Neural progenitor cell (in vitro differentiated cells): ENCODE data around the gene PROM2. TPM values are rescaled to one million over a fixed set of nuclear protein-coding genes. Genes with fewer than 3 reads are reported as not detected.

ENCODE experiments used
- DNase-seq: peaks from one replicate; pipeline ENCODE4 v3.0.0-alpha.2; 2016; ENCODE audit warnings: low spot score
- H2AFZ ChIP-seq: fragments of 200-600 bp; sonication (generic); replicated peaks from 2 replicates; pipeline ENCODE4 v1.6.1; 2016; ENCODE audit warnings: antibody characterized with exemption
- H3F3A ChIP-seq: fragments of 200-600 bp; sonication (generic); 2 replicates; pipeline ENCODE4 v1.6.1; 2016; ENCODE audit warnings: antibody characterized with exemption, low read depth
- H3K27ac ChIP-seq: fragments of 200-600 bp; sonication (generic); 2 replicates; pipeline ENCODE4 v1.5.1; 2016; ENCODE audit warnings: mild to moderate bottlenecking
- H3K27me3 ChIP-seq: fragments of 200-600 bp; sonication (generic); 2 replicates; pipeline ENCODE4 v1.6.1; 2016; ENCODE audit warnings: mild to moderate bottlenecking, moderate library complexity
- H3K36me3 ChIP-seq: fragments of 200-600 bp; sonication (generic); 2 replicates; pipeline ENCODE4 v1.5.1; 2016
- H3K4me1 ChIP-seq: fragments of 200-600 bp; sonication (generic); 2 replicates; pipeline ENCODE4 v1.6.1; 2016; ENCODE audit warnings: mixed run types
- H3K4me2 ChIP-seq: fragments of 200-600 bp; sonication (generic); 2 replicates; pipeline ENCODE4 v1.6.1; 2016
- H3K4me3 ChIP-seq: fragments of 200-600 bp; sonication (generic); 2 replicates; pipeline ENCODE4 v1.5.1; 2016
- H3K79me2 ChIP-seq: fragments of 200-600 bp; sonication (generic); 2 replicates; pipeline ENCODE4 v1.6.1; 2016; ENCODE audit warnings: low read depth
- H3K9ac ChIP-seq: fragments of 200-600 bp; sonication (generic); 2 replicates; pipeline ENCODE4 v1.6.1; 2016
- H3K9me3 ChIP-seq: fragments of 200-600 bp; sonication (generic); 2 replicates; pipeline ENCODE4 v1.5.1; 2016; ENCODE audit warnings: low read depth
- H4K20me1 ChIP-seq: fragments of 200-600 bp; sonication (generic); 2 replicates; pipeline ENCODE4 v1.6.1; 2016; ENCODE audit warnings: low read depth
- H3K27ac Mint-ChIP-seq: 3 replicates; pipeline ENCODE4 v1.8.0; 2021; ENCODE audit warnings: mixed read lengths
- H3K27me3 Mint-ChIP-seq: 2 replicates; pipeline ENCODE4 v1.8.0; 2022; ENCODE audit warnings: low read depth, mild to moderate bottlenecking, inconsistent platforms, moderate library complexity, mixed read lengths; ENCODE audit not compliant: insufficient read depth
- H3K36me3 Mint-ChIP-seq: 3 replicates; pipeline ENCODE4 v1.8.0; 2021; ENCODE audit warnings: mixed read lengths
- H3K4me1 Mint-ChIP-seq: 3 replicates; pipeline ENCODE4 v1.8.0; 2021; ENCODE audit warnings: mixed read lengths
- H3K4me3 Mint-ChIP-seq: 3 replicates; pipeline ENCODE4 v1.8.0; 2021; ENCODE audit warnings: mild to moderate bottlenecking, moderate library complexity, mixed read lengths
- H3K9me3 Mint-ChIP-seq: 3 replicates; pipeline ENCODE4 v1.8.0; 2020; ENCODE audit warnings: mixed read lengths
- CTCF ChIP-seq: fragments of 200-600 bp; sonication (generic); IDR thresholded peaks from 2 replicates; pipeline ENCODE4 v1.5.1; 2017; ENCODE audit warnings: antibody characterized with exemption, mild to moderate bottlenecking
- EZH2 ChIP-seq: fragments of 200-600 bp; sonication (generic); IDR thresholded peaks from 2 replicates; pipeline ENCODE4 v1.6.1; 2017; ENCODE audit warnings: antibody characterized with exemption, mild to moderate bottlenecking, moderate library complexity
- EZH2phosphoT487 ChIP-seq: fragments of 200-600 bp; sonication (generic); IDR thresholded peaks from 2 replicates; pipeline ENCODE4 v1.6.1; 2017; ENCODE audit warnings: antibody characterized with exemption
- total RNA-seq: library from RNA; depleted of rRNA; stranded (reverse); fragments of >200 nt; gene quantifications from 2 replicates; pipeline ENCODE4 v1.2.3, GENCODE V29; 2015; ENCODE audit warnings: low replicate concordance

The PROM2 gene
- total RNA-seq, 1 donor from 2014 or later, result 0.95 TPM

GRCh38 chr2:95320986-95321767, 46.9 kb downstream of the PROM2 start:
- Histone ChIP-seq H3K9ac (no peak overlapping the region), H3K79me2 (no peaks in the 10 kb centered on the region), H3K4me3 (no peak overlapping the region), H3K9me3 (no peaks in the 10 kb centered on the region), H3K27me3 (no peaks in the 10 kb centered on the region), H3K36me3 (no peaks in the 10 kb centered on the region), H3K4me2 (no peak overlapping the region), H4K20me1 (no peaks in the 10 kb centered on the region), H3K27ac (no peak overlapping the region), H3K4me1 (no peaks in the 10 kb centered on the region), H3F3A (no peaks in the 10 kb centered on the region), H2AFZ (no peak overlapping the region)
- Mint-ChIP-seq H3K9me3 (no peaks in the 10 kb centered on the region), H3K36me3 (no peaks in the 10 kb centered on the region), H3K27ac (no peak overlapping the region), H3K27me3 (peaks cover 11% of the 10 kb centered on the region), H3K4me1 (peaks cover 8% of the 10 kb centered on the region), H3K4me3 (no peak overlapping the region)
- TF ChIP-seq EZH2phosphoT487 (no peak), EZH2 (no peak), CTCF (no peak)
- DNase-seq, result no peak

- no peak overlapping the region for H3K27ac Mint-ChIP-seq
- H3K4me2 ChIP-seq, result no peak overlapping the region
- no peak overlapping the region for H3K27ac ChIP-seq
- no peaks in the 10 kb centered on the region for H3K9me3 ChIP-seq
- no peaks in the 10 kb centered on the region for H3K36me3 ChIP-seq
- peaks cover 5% of the 10 kb centered on the region for H3K4me1 Mint-ChIP-seq
- H2AFZ ChIP-seq, result no peak overlapping the region
- no peak overlapping the region for H3K4me3 Mint-ChIP-seq
- peak; percentile 52 for DNase-seq
- no peaks in the 10 kb centered on the region for H3K79me2 ChIP-seq
- H3K9ac ChIP-seq, result no peak overlapping the region
- no peak overlapping the region for H3K4me3 ChIP-seq
- H3K36me3 Mint-ChIP-seq, result no peaks in the 10 kb centered on the region
- no peaks in the 10 kb centered on the region for H3K4me1 ChIP-seq
- peaks cover 13% of the 10 kb centered on the region for H3K27me3 Mint-ChIP-seq
- no peaks in the 10 kb centered on the region for H3K9me3 Mint-ChIP-seq
- no peaks in the 10 kb centered on the region for H3F3A ChIP-seq
- TF ChIP-seq CTCF, result peak; percentile 45
- TF ChIP-seq EZH2, result no peak
- H4K20me1 ChIP-seq, result no peaks in the 10 kb centered on the region
- no peaks in the 10 kb centered on the region for H3K27me3 ChIP-seq
These were observed 49.3 kb downstream of the PROM2 start for GRCh38 chr2:95323347-95324155.

GRCh38 chr2:95325026-95325425, 50.8 kb downstream of the PROM2 start:
- Mint-ChIP-seq H3K27me3 (peaks cover 8% of the 10 kb centered on the region), H3K36me3 (no peaks in the 10 kb centered on the region), H3K27ac (peak overlapping the region; percentile 73), H3K4me1 (peaks cover 6% of the 10 kb centered on the region), H3K9me3 (no peaks in the 10 kb centered on the region), H3K4me3 (peak overlapping the region; percentile 72)
- no peak overlapping the region for H3K4me2 ChIP-seq
- DNase-seq, result no peak
- no peak overlapping the region for H2AFZ ChIP-seq
- H3K27me3 ChIP-seq, result no peaks in the 10 kb centered on the region
- H3K9me3 ChIP-seq, result no peaks in the 10 kb centered on the region
- no peaks in the 10 kb centered on the region for H3K4me1 ChIP-seq
- no peak overlapping the region for H3K4me3 ChIP-seq
- no peaks in the 10 kb centered on the region for H3K36me3 ChIP-seq
- no peaks in the 10 kb centered on the region for H4K20me1 ChIP-seq
- no peak for TF ChIP-seq EZH2phosphoT487
- TF ChIP-seq EZH2, result no peak
- TF ChIP-seq CTCF, result no peak
- H3F3A ChIP-seq, result no peaks in the 10 kb centered on the region
- no peak overlapping the region for H3K27ac ChIP-seq
- no peaks in the 10 kb centered on the region for H3K79me2 ChIP-seq
- no peak overlapping the region for H3K9ac ChIP-seq
